Left cardiac atrium (tissue), 4 donors: ENCODE data around the gene BTC. TPM values are rescaled to one million over a fixed set of nuclear protein-coding genes. Genes with fewer than 3 reads are reported as not detected.
"Not testable (repeated sequence)": the region's sequence is repeated elsewhere in the genome, so short reads cannot be mapped to it uniquely, and the experiment has no call there.

Experiments used
- ATAC-seq, 2 donors: fragments of 200-7000 bp; cut with Tn5 transposase; one replicate each; pipeline ENCODE4 v1.9.1; 2020; ENCODE audit warnings: mild to moderate bottlenecking in 2 of 2, moderate library complexity in 2 of 2
- DNase-seq: peaks from one replicate; pipeline ENCODE4 v3.0.0-alpha.2; 2020
- intact Hi-C, 2 donors: fragments of 100-400 bp; cut with DNase I; formaldehyde crosslinking; loops; one replicate each; pipeline versions ENCODE4 v1.14.1 to v1.15.1; 2022 to 2023
- long read RNA-seq: library from polyadenylated mRNA; unstranded; transcript quantifications from one replicate; pipeline ENCODE4 v2.0.0, GENCODE V29; 2021
- total RNA-seq, 2 donors: library from RNA; stranded (reverse); fragmentation: NEBNext Ultra II Directional; extraction: Animal tissue kit (Norgen Biotek cat#: 25700); gene quantifications; one replicate each; pipeline ENCODE4 v1.2.1, GENCODE V29; 2021
- donor health status: DM: no; HTN: yes; CAD: no.
- donor health status: DM: no; HTN: yes; CAD: no; lungs with severe emphysema.
- donor health status: DM: yes; HTN: yes; CAD: no.
- donor health status: Dilated cardiomyopathy.

Gene BTC
- total RNA-seq: under 1 TPM; 0.29 to 0.35 TPM
- long read RNA-seq, partial matches to known transcripts: 0 of 1 reads
- long read RNA-seq, other reads (novel, unspliced or antisense): 0 of 1 reads

GRCh38 chr4:74794382-74795010 is at the start of gene BTC:
Gene BTC, minus strand, starts transcription at chr4:74794523. Its CDS starts 198 bp downstream, at chr4:74794325.
- peak; percentile 23 for DNase-seq
- intact Hi-C loops: no loop called here
- ATAC-seq: peak; percentile 76 to 88

- intact Hi-C loops: no loop called here
- ATAC-seq (peak in 1 of 2 donors; percentile 35), DNase-seq (no peak)
Measured at GRCh38 chr4:74840936-74841509, 46.7 kb upstream of the BTC start.

GRCh38 chr4:74838746-74839370 is 44.5 kb upstream of the BTC start:
- ATAC-seq: no peak
- no peak for DNase-seq
- intact Hi-C loops: no loop called here

- DNase-seq: no peak
- intact Hi-C loops: no loop called here
- no peak for ATAC-seq
Measured at GRCh38 chr4:74830928-74831327, 36.6 kb upstream of the BTC start.

- DNase-seq: no peak
- no peak for ATAC-seq
- intact Hi-C loops: no loop called here
Measured at GRCh38 chr4:74823194-74823593, 28.9 kb upstream of the BTC start.

GRCh38 chr4:74822603-74823002 is 28.3 kb upstream of the BTC start:
- intact Hi-C loops: no loop called here
- ATAC-seq (no peak), DNase-seq (no peak)

GRCh38 chr4:74821541-74821940 is 27.2 kb upstream of the BTC start:
- ATAC-seq: no peak
- DNase-seq: no peak
- intact Hi-C loops: no loop called here

- intact Hi-C loops: no loop called here
- no peak for ATAC-seq
- no peak for DNase-seq
Measured at GRCh38 chr4:74814052-74814451, 19.7 kb upstream of the BTC start.

- DNase-seq, intact Hi-C loops, ATAC-seq: not testable (repeated sequence)
Measured at GRCh38 chr4:74812056-74812455, 17.7 kb upstream of the BTC start.

GRCh38 chr4:74805601-74806000 is 11.3 kb upstream of the BTC start:
- ATAC-seq (no peak), DNase-seq (no peak)
- intact Hi-C loops: no loop called here

GRCh38 chr4:74800310-74800709 is 6.0 kb upstream of the BTC start:
- intact Hi-C loops: no loop called here
- DNase-seq (no peak), ATAC-seq (no peak)

- no peak for ATAC-seq
- no peak for DNase-seq
- intact Hi-C loops: no loop called here
Measured at GRCh38 chr4:74796631-74797030, 2.3 kb upstream of the BTC start.

GRCh38 chr4:74793757-74794381 is 454 bp downstream of the BTC start:
- peak; percentile 37 for DNase-seq
- intact Hi-C loops: no loop called here

GRCh38 chr4:74790652-74791051 is 3.7 kb downstream of the BTC start:
- ATAC-seq (no peak), DNase-seq (no peak)
- intact Hi-C loops: no loop called here

More at GRCh38 chr4:74793757-74794381, 454 bp downstream of the BTC start:
- peak; percentile 81 to 87 for ATAC-seq

- no peak for DNase-seq
- intact Hi-C loops: no loop called here
- no peak for ATAC-seq
Measured at GRCh38 chr4:74789518-74789917, 4.8 kb downstream of the BTC start.

GRCh38 chr4:74777531-74777930 is 16.8 kb downstream of the BTC start:
- intact Hi-C loops: no loop called here
- no peak for ATAC-seq
- no peak for DNase-seq

GRCh38 chr4:74772783-74773182 is 21.5 kb downstream of the BTC start:
- DNase-seq: no peak
- intact Hi-C loops: no loop called here
- no peak for ATAC-seq

- DNase-seq: no peak
- intact Hi-C loops: no loop called here
- ATAC-seq: no peak
Measured at GRCh38 chr4:74772106-74772505, 22.2 kb downstream of the BTC start.

GRCh38 chr4:74770226-74770910 is 24.0 kb downstream of the BTC start:
- intact Hi-C loops: no loop called here
- ATAC-seq (no peak), DNase-seq (no peak)
